ENCODE measurements around the gene SNAI3.

DNA sequence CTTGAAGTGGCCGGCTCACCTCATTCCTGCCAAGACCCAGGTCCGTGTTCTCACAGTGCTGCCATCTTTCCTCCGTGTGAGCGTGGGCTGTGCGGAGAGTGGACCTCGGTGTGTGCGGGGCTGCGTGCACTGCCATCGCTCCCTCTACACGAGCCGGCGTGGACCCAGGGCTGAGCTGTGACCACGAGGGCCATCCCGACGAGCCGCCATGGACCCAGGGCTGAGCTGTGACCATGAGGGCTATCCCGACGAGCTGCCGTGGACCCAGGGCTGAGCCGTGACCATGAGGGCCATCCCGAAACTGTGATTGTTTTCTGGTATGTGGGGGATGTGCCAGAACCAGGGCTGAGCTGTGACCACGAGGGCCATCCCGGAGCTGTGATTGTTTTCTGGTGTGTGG is 14.5 kb downstream of the SNAI3 start:
- TF ChIP-seq, protein P1, sequence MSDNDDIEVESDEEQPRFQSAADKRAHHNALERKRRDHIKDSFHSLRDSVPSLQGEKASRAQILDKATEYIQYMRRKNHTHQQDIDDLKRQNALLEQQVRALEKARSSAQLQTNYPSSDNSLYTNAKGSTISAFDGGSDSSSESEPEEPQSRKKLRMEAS (IDR thresholded peaks at IDR 0.05): no peak
- TF ChIP-seq, protein P2, sequence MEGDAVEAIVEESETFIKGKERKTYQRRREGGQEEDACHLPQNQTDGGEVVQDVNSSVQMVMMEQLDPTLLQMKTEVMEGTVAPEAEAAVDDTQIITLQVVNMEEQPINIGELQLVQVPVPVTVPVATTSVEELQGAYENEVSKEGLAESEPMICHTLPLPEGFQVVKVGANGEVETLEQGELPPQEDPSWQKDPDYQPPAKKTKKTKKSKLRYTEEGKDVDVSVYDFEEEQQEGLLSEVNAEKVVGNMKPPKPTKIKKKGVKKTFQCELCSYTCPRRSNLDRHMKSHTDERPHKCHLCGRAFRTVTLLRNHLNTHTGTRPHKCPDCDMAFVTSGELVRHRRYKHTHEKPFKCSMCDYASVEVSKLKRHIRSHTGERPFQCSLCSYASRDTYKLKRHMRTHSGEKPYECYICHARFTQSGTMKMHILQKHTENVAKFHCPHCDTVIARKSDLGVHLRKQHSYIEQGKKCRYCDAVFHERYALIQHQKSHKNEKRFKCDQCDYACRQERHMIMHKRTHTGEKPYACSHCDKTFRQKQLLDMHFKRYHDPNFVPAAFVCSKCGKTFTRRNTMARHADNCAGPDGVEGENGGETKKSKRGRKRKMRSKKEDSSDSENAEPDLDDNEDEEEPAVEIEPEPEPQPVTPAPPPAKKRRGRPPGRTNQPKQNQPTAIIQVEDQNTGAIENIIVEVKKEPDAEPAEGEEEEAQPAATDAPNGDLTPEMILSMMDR (IDR thresholded peaks at IDR 0.05 in 2 of 3, conservative IDR thresholded peaks at IDR 0.05 in 1 of 3; ENCODE audit: borderline replicate concordance in 1 of 3, insufficient read depth in 1 of 3, low read depth in 2 of 3, low read length in 2 of 3): no peak
- no peak for TF ChIP-seq ZNF274 (IDR thresholded peaks at IDR 0.05; ENCODE audit: low read depth, low read length)
- no peak for TF ChIP-seq POLR2A (IDR thresholded peaks at IDR 0.05; ENCODE audit: borderline replicate concordance, extremely low read depth, insufficient read depth, insufficient read length)
- TF ChIP-seq CEBPB (IDR thresholded peaks at IDR 0.05; ENCODE audit: low read depth): no peak
- no peak for TF ChIP-seq POLR2AphosphoS5 (IDR thresholded peaks at IDR 0.05; ENCODE audit: low read depth, low read length)
- TF ChIP-seq, protein P3, sequence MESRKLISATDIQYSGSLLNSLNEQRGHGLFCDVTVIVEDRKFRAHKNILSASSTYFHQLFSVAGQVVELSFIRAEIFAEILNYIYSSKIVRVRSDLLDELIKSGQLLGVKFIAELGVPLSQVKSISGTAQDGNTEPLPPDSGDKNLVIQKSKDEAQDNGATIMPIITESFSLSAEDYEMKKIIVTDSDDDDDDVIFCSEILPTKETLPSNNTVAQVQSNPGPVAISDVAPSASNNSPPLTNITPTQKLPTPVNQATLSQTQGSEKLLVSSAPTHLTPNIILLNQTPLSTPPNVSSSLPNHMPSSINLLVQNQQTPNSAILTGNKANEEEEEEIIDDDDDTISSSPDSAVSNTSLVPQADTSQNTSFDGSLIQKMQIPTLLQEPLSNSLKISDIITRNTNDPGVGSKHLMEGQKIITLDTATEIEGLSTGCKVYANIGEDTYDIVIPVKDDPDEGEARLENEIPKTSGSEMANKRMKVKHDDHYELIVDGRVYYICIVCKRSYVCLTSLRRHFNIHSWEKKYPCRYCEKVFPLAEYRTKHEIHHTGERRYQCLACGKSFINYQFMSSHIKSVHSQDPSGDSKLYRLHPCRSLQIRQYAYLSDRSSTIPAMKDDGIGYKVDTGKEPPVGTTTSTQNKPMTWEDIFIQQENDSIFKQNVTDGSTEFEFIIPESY (IDR thresholded peaks at IDR 0.05; ENCODE audit: extremely low read depth, insufficient replicate concordance, low read length): no peak
- TF ChIP-seq, protein P4, sequence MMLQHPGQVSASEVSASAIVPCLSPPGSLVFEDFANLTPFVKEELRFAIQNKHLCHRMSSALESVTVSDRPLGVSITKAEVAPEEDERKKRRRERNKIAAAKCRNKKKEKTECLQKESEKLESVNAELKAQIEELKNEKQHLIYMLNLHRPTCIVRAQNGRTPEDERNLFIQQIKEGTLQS (IDR thresholded peaks at IDR 0.05): no peak
- TF ChIP-seq EZH2 (IDR thresholded peaks at IDR 0.05): no peak
- no peak for TF ChIP-seq RAD21 (IDR thresholded peaks at IDR 0.05; ENCODE audit: low read depth)
- TF ChIP-seq YY1 (IDR thresholded peaks at IDR 0.05; ENCODE audit: extremely low read depth, insufficient replicate concordance, low read depth, low read length): no peak
